Transverse colon (tissue), 4 donors: ENCODE data around the gene METTL2B. TPM values are rescaled to one million over a fixed set of nuclear protein-coding genes. Genes with fewer than 3 reads are reported as not detected.

Source experiments
- DNase-seq: peaks from one replicate; pipeline ENCODE4 v3.0.0-alpha.2; 2019
- H3K27ac ChIP-seq, 4 donors: fragments of 200-600 bp; sonication (generic); 2 replicates each; pipeline ENCODE4 v1.5.1; 2016 to 2018; ENCODE audit warnings: inconsistent platforms in 4 of 4
- H3K27me3 ChIP-seq: fragments of 200-600 bp; sonication (generic); 2 replicates; pipeline ENCODE4 v1.5.1; 2017; ENCODE audit warnings: inconsistent platforms
- H3K36me3 ChIP-seq, 4 donors: fragments of 200-600 bp; sonication (generic); 2 replicates each; pipeline ENCODE4 v1.5.1; 2017 to 2019; ENCODE audit warnings: inconsistent platforms in 4 of 4
- H3K4me1 ChIP-seq, 4 donors: fragments of 200-600 bp; sonication (generic); 2 replicates each; pipeline ENCODE4 v1.5.1; 2017 to 2020; ENCODE audit warnings: inconsistent platforms in 4 of 4
- H3K4me3 ChIP-seq, 4 donors: fragments of 200-600 bp; sonication (generic); 1 replicate in 1 of 4; 2 replicates in 3 of 4; pipeline versions ENCODE4 v1.5.1 to v1.6.1; 2017 to 2019; ENCODE audit warnings: inconsistent platforms in 4 of 4
- H3K9me3 ChIP-seq, 2 donors: fragments of 200-600 bp; sonication (generic); 2 replicates each; pipeline ENCODE4 v1.5.1; 2017 to 2019; ENCODE audit warnings: inconsistent platforms in 2 of 2
- EP300 ChIP-seq: sonication (generic); formaldehyde crosslinking; IDR thresholded peaks from one replicate; pipeline ENCODE4 v1.6.1; 2017; ENCODE audit warnings: antibody characterized with exemption, low read depth
- POLR2A ChIP-seq: fragments of 450-650 bp; IDR thresholded peaks from one replicate; pipeline ENCODE4 v1.6.1; 2016; ENCODE audit warnings: antibody characterized with exemption, mild to moderate bottlenecking, moderate library complexity
- POLR2AphosphoS5 ChIP-seq, 3 donors: sonication (generic); formaldehyde crosslinking; IDR thresholded peaks; one replicate each; pipeline ENCODE4 v1.6.1; 2016; ENCODE audit warnings: antibody characterized with exemption in 3 of 3
- WGBS, 2 donors: methylation state at CpG; one replicate each; pipeline ENCODE4 v1.1.5; 2018; ENCODE audit warnings: low coverage in 1 of 2; 5-methylcytosine and 5-hydroxymethylcytosine counted together
- in situ Hi-C, 4 donors: fragments of 200-750 bp; cut with MboI; loops; one replicate each; pipeline versions ENCODE4 v1.15.0 to v1.15.1; 2017; ENCODE audit warnings: low sequenced_read_pairs in 3 of 4, low pct_ligation_motif_present in 1 of 4, low pct_unique_long_range_greater_than_20kb in 1 of 4
- intact Hi-C: fragments of 100-400 bp; cut with DNase I; formaldehyde crosslinking; loops from one replicate; pipeline ENCODE4 v1.15.1; 2023; ENCODE audit warnings: low total_unique reads
- total RNA-seq, 4 donors: library from RNA; depleted of rRNA; stranded (reverse); fragments of >200 nt; gene quantifications; one replicate each; pipeline ENCODE4 v1.1.0, GENCODE V29; 2016
- TF ChIP-seq, protein P1 (sequence below), 5 experiments: fragments of 200-600 bp in 3 of 5; fragments of 450-650 bp in 2 of 5; sonication (generic) in 3 of 5; IDR thresholded peaks; 1 replicate in 2 of 5; 2 replicates in 3 of 5; pipeline ENCODE4 v1.5.1; 2016 to 2017; ENCODE audit warnings: antibody characterized with exemption in 5 of 5, inconsistent platforms in 3 of 5, mild to moderate bottlenecking in 2 of 5, moderate library complexity in 1 of 5

Gene METTL2B
- total RNA-seq, 4 donors from 2014 or later: 22.1 to 30.3 (median 23.2) TPM

DNA sequence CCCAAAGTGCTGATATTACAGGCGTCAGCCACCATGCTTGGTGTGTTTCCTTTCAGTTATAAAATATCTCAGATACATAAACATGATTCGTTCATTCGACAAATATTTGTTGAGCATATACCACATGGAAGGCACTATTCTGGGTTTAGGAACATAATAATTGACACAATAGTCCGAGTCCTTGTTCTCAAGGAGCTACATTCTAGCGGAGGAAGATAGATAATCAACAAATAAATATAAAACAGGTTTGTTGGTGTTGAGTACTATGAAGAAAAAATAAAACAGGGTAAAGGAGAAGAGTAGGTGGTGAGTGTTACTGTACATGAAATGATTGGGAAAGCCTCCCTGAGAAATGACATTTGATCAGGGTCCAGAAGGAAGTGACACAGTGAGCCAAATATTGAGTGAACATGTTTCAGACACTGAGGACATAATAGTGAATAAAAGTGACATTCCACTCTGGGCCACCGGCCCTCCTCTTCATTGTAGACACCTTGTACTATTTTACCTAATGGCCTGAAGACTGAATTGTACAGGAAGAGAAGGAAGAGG, 27.7 kb upstream of the METTL2B start:
- H3K4me1 ChIP-seq: peaks cover 2 to 21% (median 15%) of the 10 kb centered on the region in 4 donors
- H3K36me3 ChIP-seq: no peaks in the 10 kb centered on the region
- WGBS, 2 donors: 81 to 88% methylated on average over 6 of the region's 6 CpGs
- no peak overlapping the region for H3K27ac ChIP-seq
- H3K27me3 ChIP-seq: no peaks in the 10 kb centered on the region
- in situ Hi-C loops: no loop called here
- H3K4me3 ChIP-seq: no peak overlapping the region
- no peaks in the 10 kb centered on the region for H3K9me3 ChIP-seq
- TF ChIP-seq, protein P1, sequence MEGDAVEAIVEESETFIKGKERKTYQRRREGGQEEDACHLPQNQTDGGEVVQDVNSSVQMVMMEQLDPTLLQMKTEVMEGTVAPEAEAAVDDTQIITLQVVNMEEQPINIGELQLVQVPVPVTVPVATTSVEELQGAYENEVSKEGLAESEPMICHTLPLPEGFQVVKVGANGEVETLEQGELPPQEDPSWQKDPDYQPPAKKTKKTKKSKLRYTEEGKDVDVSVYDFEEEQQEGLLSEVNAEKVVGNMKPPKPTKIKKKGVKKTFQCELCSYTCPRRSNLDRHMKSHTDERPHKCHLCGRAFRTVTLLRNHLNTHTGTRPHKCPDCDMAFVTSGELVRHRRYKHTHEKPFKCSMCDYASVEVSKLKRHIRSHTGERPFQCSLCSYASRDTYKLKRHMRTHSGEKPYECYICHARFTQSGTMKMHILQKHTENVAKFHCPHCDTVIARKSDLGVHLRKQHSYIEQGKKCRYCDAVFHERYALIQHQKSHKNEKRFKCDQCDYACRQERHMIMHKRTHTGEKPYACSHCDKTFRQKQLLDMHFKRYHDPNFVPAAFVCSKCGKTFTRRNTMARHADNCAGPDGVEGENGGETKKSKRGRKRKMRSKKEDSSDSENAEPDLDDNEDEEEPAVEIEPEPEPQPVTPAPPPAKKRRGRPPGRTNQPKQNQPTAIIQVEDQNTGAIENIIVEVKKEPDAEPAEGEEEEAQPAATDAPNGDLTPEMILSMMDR (IDR thresholded peaks at IDR 0.05): no peak
- intact Hi-C loops: no loop called here
- DNase-seq: no peak

DNA sequence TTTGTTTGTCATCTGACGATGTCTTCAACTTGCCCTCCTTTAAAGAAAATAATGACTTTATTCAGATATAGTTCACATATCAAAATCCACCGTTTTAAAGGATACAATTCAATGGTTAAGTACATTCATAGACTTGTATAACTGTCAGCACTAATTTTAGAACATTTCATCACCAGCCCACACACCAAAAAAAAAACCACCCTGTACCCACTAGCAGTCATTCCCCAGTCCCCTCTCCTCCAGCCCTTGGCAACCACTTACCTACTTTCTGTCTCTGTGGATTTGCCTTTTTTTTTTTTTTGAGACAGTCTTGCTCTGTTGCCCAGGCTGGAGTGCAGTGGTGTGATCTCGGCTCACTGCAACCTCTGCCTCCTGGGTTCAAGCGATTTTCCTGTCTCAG, 26.1 kb upstream of the METTL2B start:
- no peak overlapping the region for H3K4me3 ChIP-seq
- TF ChIP-seq, protein P1 (IDR thresholded peaks at IDR 0.05): no peak
- TF ChIP-seq POLR2A: no peak
- TF ChIP-seq EP300: no peak
- TF ChIP-seq POLR2AphosphoS5 (IDR thresholded peaks at IDR 0.05): no peak
- 58 to 71% methylated on average over 4 of the region's 4 CpGs for WGBS, 2 donors
- H3K27ac ChIP-seq: no peak overlapping the region
- intact Hi-C loops (no loop called here), in situ Hi-C loops (no loop called here)
- H3K9me3 ChIP-seq: no peaks in the 10 kb centered on the region
- peaks cover 0 to 23% (median 16%) of the 10 kb centered on the region in 4 donors for H3K4me1 ChIP-seq
- no peaks in the 10 kb centered on the region for H3K36me3 ChIP-seq
- H3K27me3 ChIP-seq: no peaks in the 10 kb centered on the region
- DNase-seq: no peak

DNA sequence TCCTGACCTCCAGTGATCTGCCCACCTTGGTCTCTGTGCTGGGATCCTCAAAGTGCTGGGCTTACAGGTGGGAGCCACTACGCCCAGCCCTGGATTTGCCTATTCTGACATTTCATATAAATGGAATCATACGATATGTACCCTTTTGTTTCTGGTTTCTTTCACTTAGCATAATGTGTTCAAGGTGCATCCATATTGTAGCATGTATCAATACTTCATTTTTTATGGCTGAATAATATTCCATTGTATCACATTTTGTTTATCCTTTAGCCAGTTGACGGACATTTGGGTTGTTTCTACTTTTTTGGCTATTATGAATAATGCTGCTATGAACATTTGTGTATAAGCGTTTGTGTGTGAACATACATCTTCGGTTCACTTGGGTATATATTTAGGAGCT, 25.6 kb upstream of the METTL2B start:
- 90 to 97% methylated on average over 4 to 5 of the region's 5 CpGs for WGBS, 2 donors
- H3K4me1 ChIP-seq: peaks cover 0 to 23% (median 16%) of the 10 kb centered on the region in 4 donors
- H3K27ac ChIP-seq: no peak overlapping the region
- no peak overlapping the region for H3K4me3 ChIP-seq
- H3K27me3 ChIP-seq: no peaks in the 10 kb centered on the region
- intact Hi-C loops (no loop called here), in situ Hi-C loops (no loop called here)
- DNase-seq: no peak
- H3K9me3 ChIP-seq: no peaks in the 10 kb centered on the region
- no peaks in the 10 kb centered on the region for H3K36me3 ChIP-seq
- TF ChIP-seq POLR2AphosphoS5 (IDR thresholded peaks at IDR 0.05) (no peak), POLR2A (no peak), EP300 (no peak)
- TF ChIP-seq, protein P1 (IDR thresholded peaks at IDR 0.05): no peak

DNA sequence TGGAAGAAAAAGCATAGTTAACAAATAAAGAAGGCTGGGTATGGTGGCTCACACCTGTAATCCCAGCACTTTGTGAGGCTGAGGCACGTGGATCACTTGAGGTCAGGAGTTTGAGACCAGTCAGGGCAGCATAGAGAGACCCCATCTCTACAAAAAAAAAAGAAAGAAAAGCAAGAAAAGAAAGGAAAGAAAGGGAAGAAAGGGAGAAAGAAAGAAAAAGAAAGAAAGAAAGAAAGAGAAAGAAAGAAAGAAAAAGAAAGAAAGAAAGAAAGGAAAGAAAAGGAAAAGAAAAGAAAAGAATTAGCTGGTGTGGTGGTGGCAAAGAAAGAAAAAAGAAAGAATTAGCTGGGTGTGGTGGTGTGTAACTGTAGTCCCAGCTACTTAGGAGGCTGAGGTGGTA, 24.0 kb upstream of the METTL2B start:
- Histone ChIP-seq H3K4me3 (no peak overlapping the region), H3K27ac (no peak overlapping the region), H3K36me3 (no peaks in the 10 kb centered on the region), H3K4me1 (peaks cover 0 to 37% (median 29%) of the 10 kb centered on the region in 4 donors), H3K9me3 (no peaks in the 10 kb centered on the region), H3K27me3 (no peaks in the 10 kb centered on the region)
- DNase-seq: no peak
- intact Hi-C loops (no loop called here), in situ Hi-C loops (no loop called here)
- TF ChIP-seq, protein P1 (IDR thresholded peaks at IDR 0.05): no peak
- 71% methylated on average over 1 of the region's 1 CpG; no CpG with 5 or more reads in 1 of the 2 donors for WGBS, 2 donors
